GM23338 (cell line): ENCODE results near the gene ABCG2. TPM values are rescaled to one million over a fixed set of nuclear protein-coding genes. Genes with fewer than 3 reads are reported as not detected.

ENCODE experiments used
- ATAC-seq: fragments of 200-7000 bp; cut with Tn5 transposase; 3 replicates; pipeline ENCODE4 v1.9.1; 2020
- DNase-seq: peaks from one replicate; pipeline ENCODE4 v3.0.0-alpha.2; 2015; ENCODE audit warnings: low spot score
- H2AFZ ChIP-seq: fragments of 200-600 bp; sonication (generic); 2 replicates; pipeline ENCODE4 v1.8.0; 2016; ENCODE audit warnings: antibody characterized with exemption, mild to moderate bottlenecking, moderate library complexity
- H3F3A ChIP-seq: fragments of 200-600 bp; sonication (generic); replicated peaks from 2 replicates; pipeline ENCODE4 v1.8.0; 2017; ENCODE audit warnings: antibody characterized with exemption, mixed run types, low read depth
- H3K27ac ChIP-seq: fragments of 200-600 bp; sonication (generic); 2 replicates; pipeline ENCODE4 v1.6.1; 2016; ENCODE audit warnings: low read depth
- H3K27me3 ChIP-seq: fragments of 200-600 bp; sonication (generic); 2 replicates; pipeline ENCODE4 v1.8.0; 2016; ENCODE audit warnings: mild to moderate bottlenecking, mixed run types, moderate library complexity; ENCODE audit not compliant: insufficient read depth
- H3K36me3 ChIP-seq: fragments of 200-600 bp; sonication (generic); 2 replicates; pipeline ENCODE4 v1.8.0; 2016; ENCODE audit warnings: mild to moderate bottlenecking; ENCODE audit not compliant: insufficient read depth
- H3K4me1 ChIP-seq: fragments of 200-600 bp; sonication (generic); 2 replicates; pipeline ENCODE4 v1.8.0; 2016; ENCODE audit warnings: mild to moderate bottlenecking, moderate library complexity; ENCODE audit not compliant: insufficient read depth
- H3K4me2 ChIP-seq: fragments of 200-600 bp; sonication (generic); 2 replicates; pipeline ENCODE4 v1.7.1; 2017; ENCODE audit warnings: mixed run types
- H3K4me3 ChIP-seq: fragments of 200-600 bp; sonication (generic); 2 replicates; pipeline ENCODE4 v1.6.1; 2016; ENCODE audit warnings: mixed run types
- H3K79me2 ChIP-seq: fragments of 200-600 bp; sonication (generic); replicated peaks from 2 replicates; pipeline ENCODE4 v1.8.0; 2017; ENCODE audit warnings: mild to moderate bottlenecking; ENCODE audit not compliant: insufficient read depth
- H3K9me2 ChIP-seq: fragments of 200-600 bp; sonication (generic); 2 replicates; pipeline ENCODE4 v1.8.0; 2017; ENCODE audit not compliant: insufficient read depth
- H4K20me1 ChIP-seq: fragments of 200-600 bp; sonication (generic); replicated peaks from 2 replicates; pipeline ENCODE4 v1.8.0; 2017; ENCODE audit warnings: mild to moderate bottlenecking; ENCODE audit not compliant: insufficient read depth
- H3K27ac Mint-ChIP-seq: 2 replicates; pipeline ENCODE4 v1.8.0; 2020; ENCODE audit warnings: inconsistent platforms, mild to moderate bottlenecking, moderate library complexity, mixed read lengths
- H3K27me3 Mint-ChIP-seq: 3 replicates; pipeline ENCODE4 v1.8.0; 2022; ENCODE audit warnings: low read depth, mild to moderate bottlenecking, moderate library complexity, mixed read lengths, inconsistent platforms; ENCODE audit not compliant: insufficient read depth, poor library complexity
- H3K36me3 Mint-ChIP-seq: 3 replicates; pipeline ENCODE4 v1.8.0; 2021; ENCODE audit warnings: low read depth, mild to moderate bottlenecking, inconsistent platforms, moderate library complexity, mixed read lengths
- H3K4me1 Mint-ChIP-seq: 3 replicates; pipeline ENCODE4 v1.8.0; 2020; ENCODE audit warnings: mild to moderate bottlenecking, inconsistent platforms, mixed read lengths
- H3K4me3 Mint-ChIP-seq: 3 replicates; pipeline ENCODE4 v1.8.0; 2021; ENCODE audit warnings: moderate library complexity, mild to moderate bottlenecking, inconsistent platforms, mixed read lengths
- H3K9me3 Mint-ChIP-seq: 3 replicates; pipeline ENCODE4 v1.8.0; 2020; ENCODE audit warnings: moderate library complexity, mild to moderate bottlenecking, inconsistent platforms, mixed read lengths
- CREB1 ChIP-seq: fragments of 250-450 bp; sonication (Bioruptor Pico); IDR thresholded peaks from 2 replicates; pipeline ENCODE4 v1.5.0; 2020; ENCODE audit warnings: low read depth, mild to moderate bottlenecking, moderate library complexity
- ETS1 ChIP-seq: IDR thresholded peaks from 2 replicates; pipeline ENCODE4 v1.6.1; 2016; ENCODE audit warnings: antibody characterized with exemption
- EZH2 ChIP-seq: fragments of 200-600 bp; sonication (generic); IDR thresholded peaks from one replicate; pipeline ENCODE4 v1.8.0; 2017; ENCODE audit warnings: antibody characterized with exemption, mild to moderate bottlenecking, low read depth; ENCODE audit not compliant: unreplicated experiment
- NANOG ChIP-seq: IDR thresholded peaks from 2 replicates; pipeline ENCODE4 v1.6.1; 2016; ENCODE audit warnings: antibody characterized with exemption, borderline replicate concordance
- polyA plus RNA-seq: library from polyadenylated mRNA; unstranded; fragments of >200 nt; fragmentation: Nextera tagmentation; extraction: Ambion mirVana; gene quantifications from 2 replicates; pipeline ENCODE4 v1.2.1, GENCODE V29; 2016
- small RNA-seq: library from RNA; depleted of rRNA; stranded (forward); fragments of <200 nt; gene quantifications from one replicate; pipeline ENCODE3, GENCODE V24; 2014; ENCODE audit warnings: low replicate concordance
- total RNA-seq: library from RNA; depleted of rRNA; stranded (reverse); fragments of >200 nt; shearing (Covaris generic); gene quantifications from 2 replicates; pipeline ENCODE4 v1.2.3, GENCODE V29; 2014; rRNA removed
- TF ChIP-seq, protein P1 (sequence below), 2 experiments: fragments of 200-600 bp in 1 of 2; sonication (generic) in 1 of 2; conservative IDR thresholded peaks; 2 replicates each; pipeline versions ENCODE4 v1.5.1 to v1.6.1; 2016 to 2017; ENCODE audit warnings: antibody characterized with exemption in 2 of 2, low read depth in 2 of 2, mild to moderate bottlenecking in 2 of 2, moderate library complexity in 1 of 2

Gene ABCG2
- total and polyA plus RNA-seq, 2 experiments from 2014 or later: 1.5 to 10.6 TPM

DNA sequence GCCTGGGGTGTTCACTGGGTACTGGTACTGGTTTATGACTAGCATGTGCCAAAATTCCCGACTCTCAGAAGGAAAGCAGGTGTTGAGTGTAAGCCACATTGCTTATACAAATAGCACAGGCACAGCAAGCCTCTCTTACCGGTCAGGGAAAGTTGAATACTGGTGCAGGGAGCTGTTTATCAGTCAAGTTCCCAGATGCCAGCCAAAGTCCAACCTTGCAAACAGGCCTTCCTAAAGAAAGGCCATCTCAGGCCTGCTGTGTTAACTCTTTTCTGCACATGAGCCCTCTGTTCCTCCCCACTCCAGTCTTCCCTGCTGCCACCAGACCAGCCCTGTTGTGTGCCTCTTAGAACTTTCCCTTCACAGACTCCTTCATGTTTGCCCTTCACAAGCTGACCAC lies 116.8 kb downstream of the ABCG2 start:
- TF ChIP-seq ETS1: no peak
- TF ChIP-seq, protein P1, sequence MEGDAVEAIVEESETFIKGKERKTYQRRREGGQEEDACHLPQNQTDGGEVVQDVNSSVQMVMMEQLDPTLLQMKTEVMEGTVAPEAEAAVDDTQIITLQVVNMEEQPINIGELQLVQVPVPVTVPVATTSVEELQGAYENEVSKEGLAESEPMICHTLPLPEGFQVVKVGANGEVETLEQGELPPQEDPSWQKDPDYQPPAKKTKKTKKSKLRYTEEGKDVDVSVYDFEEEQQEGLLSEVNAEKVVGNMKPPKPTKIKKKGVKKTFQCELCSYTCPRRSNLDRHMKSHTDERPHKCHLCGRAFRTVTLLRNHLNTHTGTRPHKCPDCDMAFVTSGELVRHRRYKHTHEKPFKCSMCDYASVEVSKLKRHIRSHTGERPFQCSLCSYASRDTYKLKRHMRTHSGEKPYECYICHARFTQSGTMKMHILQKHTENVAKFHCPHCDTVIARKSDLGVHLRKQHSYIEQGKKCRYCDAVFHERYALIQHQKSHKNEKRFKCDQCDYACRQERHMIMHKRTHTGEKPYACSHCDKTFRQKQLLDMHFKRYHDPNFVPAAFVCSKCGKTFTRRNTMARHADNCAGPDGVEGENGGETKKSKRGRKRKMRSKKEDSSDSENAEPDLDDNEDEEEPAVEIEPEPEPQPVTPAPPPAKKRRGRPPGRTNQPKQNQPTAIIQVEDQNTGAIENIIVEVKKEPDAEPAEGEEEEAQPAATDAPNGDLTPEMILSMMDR (conservative IDR thresholded peaks at IDR 0.05; ENCODE audit: low read depth in 2 of 2): no peak
- no peak overlapping the region for H3K4me3 ChIP-seq
- peaks cover 76% of the 10 kb centered on the region for H3K36me3 ChIP-seq
- no peak overlapping the region for H2AFZ ChIP-seq
- H3K79me2 ChIP-seq: no peaks in the 10 kb centered on the region
- DNase-seq (no peak), ATAC-seq (no peak)
- Mint-ChIP-seq H3K9me3 (no peaks in the 10 kb centered on the region), H3K27ac (no peak overlapping the region), H3K4me3 (no peak overlapping the region), H3K36me3 (peaks cover 52% of the 10 kb centered on the region), H3K27me3 (peaks cover 2% of the 10 kb centered on the region), H3K4me1 (no peaks in the 10 kb centered on the region)
- H3K4me2 ChIP-seq: no peak overlapping the region
- no peaks in the 10 kb centered on the region for H3K9me2 ChIP-seq
- no peaks in the 10 kb centered on the region for H3K27me3 ChIP-seq
- H4K20me1 ChIP-seq: peaks cover 9% of the 10 kb centered on the region; the same call in 1 of the 2 replicates
- H3K27ac ChIP-seq: no peak overlapping the region
- H3K4me1 ChIP-seq: no peaks in the 10 kb centered on the region
- 0 out of 2 replicates have a peak, but pooled peaks cover 3% of the 10 kb centered on the region for H3F3A ChIP-seq

DNA sequence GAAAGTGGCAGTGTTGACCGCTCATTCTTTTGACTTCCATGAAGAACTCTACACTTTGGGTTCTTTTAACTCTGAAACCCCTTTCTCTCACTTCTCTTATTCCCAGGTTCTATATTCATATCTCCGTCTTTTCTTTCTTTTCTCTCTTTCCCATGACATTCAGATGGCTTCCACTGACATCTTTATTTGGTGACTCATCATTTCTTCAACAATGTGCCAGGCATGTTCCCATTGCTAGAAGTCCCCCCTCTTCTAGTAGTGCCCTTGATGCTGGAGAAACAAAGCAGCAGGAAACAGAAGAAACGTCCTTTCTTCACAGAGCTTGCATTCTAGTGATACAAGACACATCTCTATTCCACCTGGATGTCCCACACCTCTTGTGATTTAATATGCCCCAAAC lies 117.7 kb downstream of the ABCG2 start:
- no peak overlapping the region for H2AFZ ChIP-seq
- Mint-ChIP-seq H3K27ac (no peak overlapping the region), H3K4me3 (no peak overlapping the region), H3K27me3 (peaks cover 2% of the 10 kb centered on the region), H3K36me3 (peaks cover 52% of the 10 kb centered on the region), H3K4me1 (no peaks in the 10 kb centered on the region), H3K9me3 (no peaks in the 10 kb centered on the region)
- H3K27me3 ChIP-seq: no peaks in the 10 kb centered on the region
- H3K36me3 ChIP-seq: peaks cover 69% of the 10 kb centered on the region
- H4K20me1 ChIP-seq: peaks cover 9% of the 10 kb centered on the region; the same call in 1 of the 2 replicates
- ATAC-seq (no peak), DNase-seq (no peak)
- H3K4me3 ChIP-seq: no peak overlapping the region
- no peaks in the 10 kb centered on the region for H3K79me2 ChIP-seq
- TF ChIP-seq NANOG (no peak), CREB1 (CRISPR knock-in tag) (no peak), EZH2 (no peak)
- TF ChIP-seq, protein P1 (conservative IDR thresholded peaks at IDR 0.05; ENCODE audit: low read depth in 2 of 2): no peak
- no peaks in the 10 kb centered on the region for H3F3A ChIP-seq
- no peaks in the 10 kb centered on the region for H3K9me2 ChIP-seq
- no peak overlapping the region for H3K4me2 ChIP-seq
- no peaks in the 10 kb centered on the region for H3K4me1 ChIP-seq
- H3K27ac ChIP-seq: no peak overlapping the region

Small RNA genes within 50 kb of the gene (small RNA-seq; reads per million reads assigned to genes)
- gene RNU6-818P (not detected), gene RNU6ATAC31P (not detected)

Other genes with a start within 250 kb of the ABCG2 start
- gene SPP1, start 182.9 kb downstream of the ABCG2 start, total RNA-seq: 41.3 and 43.1 TPM in 2 replicates
- 49.0 and 51.3 TPM in 2 replicates for gene SPP1, start 182.9 kb downstream of the ABCG2 start, polyA plus RNA-seq
- 34.8 and 45.3 TPM in 2 replicates for gene PKD2, start 151.0 kb downstream of the ABCG2 start, total RNA-seq
- gene PKD2, start 151.0 kb downstream of the ABCG2 start, polyA plus RNA-seq: 12.8 and 17.9 TPM in 2 replicates
- 11.7 and 12.0 TPM in 2 replicates for gene PPM1K, start 125.9 kb upstream of the ABCG2 start, total RNA-seq
- 9.1 and 11.1 TPM in 2 replicates for gene PPM1K, start 125.9 kb upstream of the ABCG2 start, polyA plus RNA-seq
- gene HERC6, start 220.2 kb upstream of the ABCG2 start, total RNA-seq: 6.5 and 7.3 TPM in 2 replicates
- gene HERC6, start 220.2 kb upstream of the ABCG2 start, polyA plus RNA-seq: 2.8 and 3.4 TPM in 2 replicates